Activated CD4-positive, alpha-beta T cell treated with anti-CD3 and anti-CD28 coated beads, Interleukin-2, amount 50 U/mL, for 48 hours (primary cell): ENCODE measurements around the gene SCGB1D1.

Experiments
- DNase-seq, 2 experiments: peaks; one replicate each; pipeline ENCODE4 v3.0.0-alpha.2; 2020

SCGB1D1 gene

GRCh38 chr11:62237499-62237898 is 47.5 kb downstream of the SCGB1D1 start:
- no peak for DNase-seq

- no peak for DNase-seq
These were observed 48.1 kb downstream of the SCGB1D1 start for GRCh38 chr11:62238151-62238550.

GRCh38 chr11:62241095-62241494 is 51.1 kb downstream of the SCGB1D1 start:
- DNase-seq = no peak

- no peak for DNase-seq
These were observed 52.0 kb downstream of the SCGB1D1 start, which contains the start of gene SCGB1D2 for GRCh38 chr11:62242021-62242420. SCGB1D2 (plus strand) TSS chr11:62242239; CDS start chr11:62242308, 69 bp downstream.
